Astrocyte of the spinal cord (primary cell): ENCODE data around the gene PTPRN2.

ENCODE experiments used
- DNase-seq: peaks from one replicate; pipeline ENCODE4 v3.0.0; 2011; ENCODE audit warnings: low read depth, low spot score
- H3K4me3 ChIP-seq: 2 replicates; pipeline ENCODE4 v1.5.1; 2011; ENCODE audit warnings: low read depth, mild to moderate bottlenecking, low read length, moderate library complexity
- in situ Hi-C: cut with HindIII; loops from 2 replicates; pipeline ENCODE4 v1.10.0; 2017; ENCODE audit warnings: low sequenced_read_pairs
- TF ChIP-seq, protein P1 (sequence below): IDR thresholded peaks from 2 replicates; pipeline ENCODE4 v1.5.1; 2012; ENCODE audit warnings: low read depth, mild to moderate bottlenecking, low read length, inconsistent platforms

Gene PTPRN2

DNA sequence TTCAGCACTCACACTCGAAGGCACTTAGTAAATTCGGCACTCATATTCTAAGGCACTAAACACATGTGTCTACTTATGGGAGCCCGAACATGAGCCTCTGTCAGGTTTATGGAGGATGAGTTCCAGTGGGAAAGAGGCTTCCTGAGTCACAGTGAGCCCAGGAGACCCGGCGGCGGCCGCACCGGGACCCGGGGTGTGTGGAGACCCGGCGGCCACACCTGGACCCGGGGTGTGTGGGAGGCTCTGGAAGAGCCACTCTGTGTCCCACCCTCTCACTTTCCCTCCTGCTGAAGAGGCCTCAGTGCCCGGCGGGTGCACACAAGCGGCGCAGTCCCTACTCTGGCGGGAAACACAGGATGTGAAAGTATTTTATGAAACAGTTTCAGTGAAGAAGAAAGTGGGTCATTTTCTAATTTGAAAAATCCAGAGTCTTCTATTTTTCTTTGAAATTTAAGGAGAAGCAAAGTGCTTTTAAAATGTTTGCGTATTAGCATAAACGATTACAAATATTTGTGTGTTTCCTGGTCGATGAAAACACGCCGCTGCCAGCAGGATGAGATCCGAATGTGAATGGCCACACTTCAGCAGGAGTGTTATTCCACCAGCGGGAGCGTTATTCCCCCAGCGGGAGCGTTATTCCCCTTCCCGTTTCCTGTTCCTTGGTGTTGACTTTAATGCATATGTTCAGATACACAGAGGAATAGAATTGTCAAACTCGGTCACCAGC is 625.7 kb downstream of the PTPRN2 start:
- in situ Hi-C loops: no loop called here
- no peak overlapping the region for H3K4me3 ChIP-seq
- DNase-seq: no peak
- TF ChIP-seq, protein P1, sequence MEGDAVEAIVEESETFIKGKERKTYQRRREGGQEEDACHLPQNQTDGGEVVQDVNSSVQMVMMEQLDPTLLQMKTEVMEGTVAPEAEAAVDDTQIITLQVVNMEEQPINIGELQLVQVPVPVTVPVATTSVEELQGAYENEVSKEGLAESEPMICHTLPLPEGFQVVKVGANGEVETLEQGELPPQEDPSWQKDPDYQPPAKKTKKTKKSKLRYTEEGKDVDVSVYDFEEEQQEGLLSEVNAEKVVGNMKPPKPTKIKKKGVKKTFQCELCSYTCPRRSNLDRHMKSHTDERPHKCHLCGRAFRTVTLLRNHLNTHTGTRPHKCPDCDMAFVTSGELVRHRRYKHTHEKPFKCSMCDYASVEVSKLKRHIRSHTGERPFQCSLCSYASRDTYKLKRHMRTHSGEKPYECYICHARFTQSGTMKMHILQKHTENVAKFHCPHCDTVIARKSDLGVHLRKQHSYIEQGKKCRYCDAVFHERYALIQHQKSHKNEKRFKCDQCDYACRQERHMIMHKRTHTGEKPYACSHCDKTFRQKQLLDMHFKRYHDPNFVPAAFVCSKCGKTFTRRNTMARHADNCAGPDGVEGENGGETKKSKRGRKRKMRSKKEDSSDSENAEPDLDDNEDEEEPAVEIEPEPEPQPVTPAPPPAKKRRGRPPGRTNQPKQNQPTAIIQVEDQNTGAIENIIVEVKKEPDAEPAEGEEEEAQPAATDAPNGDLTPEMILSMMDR: no peak

DNA sequence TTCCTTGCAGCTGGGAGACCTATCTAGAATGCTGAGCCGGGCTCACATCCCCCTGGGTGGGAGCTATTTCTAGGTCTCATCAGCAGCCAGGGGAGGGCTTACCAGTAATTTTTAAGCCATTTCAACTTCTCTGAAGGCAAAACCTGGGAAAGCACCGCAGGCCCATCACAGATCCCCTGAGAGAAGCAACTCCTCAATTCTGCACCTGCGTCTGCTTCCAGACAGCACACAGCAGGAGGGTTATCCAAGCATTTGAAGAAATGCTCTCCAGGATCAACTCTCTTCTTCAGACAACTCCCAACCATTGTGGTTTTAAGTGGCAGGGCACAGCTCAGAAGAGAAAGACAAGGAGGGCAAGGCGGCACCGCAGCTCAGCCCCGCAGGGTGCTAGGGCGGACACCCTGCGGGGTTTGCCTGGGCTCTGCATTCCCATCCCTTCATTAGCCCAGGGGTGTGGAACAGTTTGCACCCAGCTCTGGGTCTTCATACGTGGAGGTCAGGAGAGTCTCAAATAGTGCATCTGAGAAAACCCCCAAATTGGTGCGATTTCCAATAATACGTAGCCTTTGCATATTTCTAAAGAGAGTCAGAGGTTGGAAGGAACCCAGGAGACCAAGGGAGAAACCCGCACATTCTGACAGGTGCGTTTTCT is 632.1 kb downstream of the PTPRN2 start:
- H3K4me3 ChIP-seq: no peak overlapping the region
- TF ChIP-seq, protein P1: no peak
- no peak for DNase-seq
- in situ Hi-C loops: no loop called here

DNA sequence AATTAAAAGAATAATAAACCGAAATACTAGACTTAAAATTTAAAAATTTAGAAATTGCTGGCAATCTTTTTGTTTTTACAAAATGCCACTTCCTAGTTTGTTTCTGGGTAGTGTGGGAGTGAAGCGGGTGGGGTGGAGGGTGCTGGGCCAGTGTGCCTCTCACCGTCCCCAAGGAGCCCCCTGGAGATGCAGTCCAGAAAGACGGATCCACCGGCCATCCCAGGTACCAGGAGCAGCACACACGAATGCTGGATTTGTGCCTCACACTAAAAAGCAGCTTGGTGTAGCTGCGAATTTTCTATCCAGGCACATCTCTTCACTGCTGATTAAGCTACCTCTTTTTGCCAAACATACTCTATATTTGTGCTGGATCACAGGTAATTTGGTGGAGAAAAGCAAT is 632.7 kb downstream of the PTPRN2 start:
- in situ Hi-C loops: no loop called here
- H3K4me3 ChIP-seq: no peak overlapping the region
- TF ChIP-seq, protein P1: no peak
- DNase-seq: no peak

DNA sequence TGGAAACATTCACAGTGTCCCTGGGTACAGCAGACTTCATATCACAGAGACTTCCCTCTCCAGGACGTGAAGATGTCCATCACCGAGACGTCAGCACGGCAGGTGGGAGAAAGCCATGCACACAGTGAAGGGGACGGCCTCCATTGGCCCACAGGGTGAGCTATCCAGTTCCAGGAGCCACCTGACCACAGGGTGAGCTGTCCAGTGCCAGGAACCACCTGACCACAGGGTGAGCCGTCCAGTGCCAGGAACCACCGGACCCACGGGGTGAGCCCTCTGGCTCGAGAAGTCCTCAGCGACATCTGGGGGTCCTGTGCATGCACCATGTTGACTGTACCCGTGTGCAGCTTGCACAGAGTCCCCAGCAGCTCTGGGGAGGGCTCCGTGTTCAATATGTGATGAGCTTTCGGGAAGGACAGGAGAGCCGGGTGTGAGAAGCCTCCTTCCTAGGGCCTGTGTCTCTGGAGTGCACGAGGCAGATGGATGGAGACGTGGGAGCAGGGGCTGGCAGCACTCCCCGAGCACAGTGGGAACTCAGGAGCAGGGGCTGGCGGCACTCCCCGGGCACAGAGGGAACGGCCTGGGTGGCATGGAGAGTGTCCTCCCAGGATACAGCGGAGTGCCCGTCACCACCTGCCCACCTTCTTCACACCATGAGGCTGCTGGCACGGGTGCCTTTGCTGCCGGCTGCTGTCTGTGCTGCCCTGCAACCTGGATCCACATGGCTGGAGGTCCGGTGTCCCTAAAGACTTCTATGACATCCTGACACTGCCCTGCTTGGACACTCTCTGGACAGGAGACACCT is 634.6 kb downstream of the PTPRN2 start:
- DNase-seq: no peak
- TF ChIP-seq, protein P1: no peak
- in situ Hi-C loops: no loop called here
- H3K4me3 ChIP-seq: no peak overlapping the region

DNA sequence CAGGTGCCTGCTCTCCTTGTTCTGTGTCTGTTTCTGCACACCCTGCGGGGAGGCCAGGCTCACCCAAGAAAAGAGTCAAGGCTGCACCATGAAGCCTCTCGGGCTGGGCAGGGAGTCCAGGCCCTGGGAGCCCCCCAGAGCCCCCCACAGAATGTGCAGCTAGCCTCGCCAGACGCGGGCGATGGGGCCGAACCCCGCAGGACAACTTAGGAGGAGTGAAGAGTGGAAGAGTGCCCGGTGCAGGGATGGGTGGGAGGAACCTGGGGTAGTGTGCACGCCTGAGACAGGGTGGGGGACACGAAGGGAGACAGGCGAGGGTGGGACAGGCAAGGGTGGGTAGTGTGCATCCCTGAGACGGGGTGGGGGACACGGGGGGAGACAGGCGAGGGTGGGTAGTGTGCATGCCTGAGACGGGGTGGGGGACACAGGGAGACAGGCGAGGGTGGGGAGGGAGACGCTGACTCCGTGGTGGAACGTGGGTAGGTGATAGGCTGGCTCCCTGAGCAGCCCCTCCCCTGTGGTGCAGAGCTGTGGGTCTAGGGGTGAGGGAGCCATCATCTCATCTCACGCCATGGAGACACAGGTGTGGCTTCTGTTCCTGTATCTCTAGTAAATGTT is 635.5 kb downstream of the PTPRN2 start:
- H3K4me3 ChIP-seq: no peak overlapping the region
- DNase-seq: no peak
- in situ Hi-C loops: no loop called here
- TF ChIP-seq, protein P1: no peak

DNA sequence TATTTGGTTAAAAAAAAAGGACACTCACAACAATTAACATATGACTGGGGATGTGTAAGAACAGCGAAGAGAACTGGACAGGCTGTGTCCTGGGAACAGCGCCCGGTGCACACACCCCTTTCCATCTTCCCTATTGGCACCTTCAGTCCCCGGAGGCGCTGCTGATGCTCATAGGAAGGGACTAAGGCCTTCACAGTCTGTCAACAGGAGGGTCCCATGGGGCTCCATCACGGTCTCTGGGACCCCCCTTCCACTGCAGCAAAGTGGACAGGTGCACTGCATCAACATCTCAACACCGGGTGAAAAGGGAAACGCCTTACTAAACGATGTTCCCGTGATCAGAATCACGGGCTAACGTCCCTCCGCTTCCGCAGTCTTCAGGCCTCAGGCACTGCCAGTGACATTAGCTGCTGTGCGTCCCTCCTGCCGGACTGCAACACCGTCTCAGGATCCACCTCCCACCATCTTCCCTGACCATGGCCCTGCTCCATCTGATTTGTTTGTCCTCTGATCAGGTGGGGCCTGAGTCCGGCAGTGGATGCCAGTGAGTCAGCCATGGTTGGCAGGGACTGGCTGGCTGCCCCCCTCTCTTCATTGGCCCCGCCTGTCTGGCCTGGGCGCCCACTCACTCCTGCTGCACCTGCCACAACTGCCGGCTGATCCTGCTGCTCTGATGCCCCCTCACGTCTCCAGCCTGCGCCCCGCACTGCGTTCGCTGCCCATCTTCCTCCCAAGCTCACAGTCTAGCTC is 636.1 kb downstream of the PTPRN2 start:
- TF ChIP-seq, protein P1: no peak
- in situ Hi-C loops: no loop called here

More for the DNA sequence above, 636.1 kb downstream of the PTPRN2 start:
- no peak for DNase-seq
- H3K4me3 ChIP-seq: no peak overlapping the region
